Endothelial cell (in vitro differentiated cells): Measurements from ENCODE around the gene PDCD11. TPM values are rescaled to one million over a fixed set of nuclear protein-coding genes. Genes with fewer than 3 reads are reported as not detected.

Source experiments
- DNase-seq: peaks from one replicate; pipeline ENCODE4 v3.0.0; 2021; ENCODE audit warnings: low spot score
- H3K27ac Mint-ChIP-seq: one replicate; pipeline ENCODE4 v1.8.0; 2021; ENCODE audit warnings: mixed read lengths, inconsistent platforms; ENCODE audit not compliant: unreplicated experiment
- H3K27me3 Mint-ChIP-seq: one replicate; pipeline ENCODE4 v1.8.0; 2021; ENCODE audit warnings: mild to moderate bottlenecking, moderate library complexity, mixed read lengths, inconsistent platforms; ENCODE audit not compliant: unreplicated experiment
- H3K36me3 Mint-ChIP-seq: one replicate; pipeline ENCODE4 v1.8.0; 2021; ENCODE audit warnings: mild to moderate bottlenecking, low read depth, mixed read lengths, inconsistent platforms; ENCODE audit not compliant: unreplicated experiment
- H3K4me1 Mint-ChIP-seq: one replicate; pipeline ENCODE4 v1.8.0; 2021; ENCODE audit warnings: mild to moderate bottlenecking, mixed read lengths, inconsistent platforms; ENCODE audit not compliant: unreplicated experiment
- H3K4me3 Mint-ChIP-seq: one replicate; pipeline ENCODE4 v1.8.0; 2021; ENCODE audit warnings: mild to moderate bottlenecking, mixed read lengths, inconsistent platforms; ENCODE audit not compliant: unreplicated experiment
- H3K9me3 Mint-ChIP-seq: one replicate; pipeline ENCODE4 v1.8.0; 2021; ENCODE audit warnings: mixed read lengths, inconsistent platforms; ENCODE audit not compliant: unreplicated experiment
- total RNA-seq: library from RNA; stranded (reverse); fragmentation: NEBNext Ultra II Directional; extraction: Animal tissue kit (Norgen Biotek cat#: 25700); gene quantifications from one replicate; pipeline ENCODE4 v1.2.1, GENCODE V29; 2021; ENCODE audit not compliant: unreplicated experiment
- TF ChIP-seq, protein P1 (sequence below): fragments of 200-600 bp; sonication (generic); IDR thresholded peaks from one replicate; pipeline ENCODE4 v1.5.0; 2021; ENCODE audit warnings: antibody characterized with exemption; ENCODE audit not compliant: unreplicated experiment

The PDCD11 gene
- total RNA-seq, 1 donor from 2014 or later: 43.7 TPM

DNA sequence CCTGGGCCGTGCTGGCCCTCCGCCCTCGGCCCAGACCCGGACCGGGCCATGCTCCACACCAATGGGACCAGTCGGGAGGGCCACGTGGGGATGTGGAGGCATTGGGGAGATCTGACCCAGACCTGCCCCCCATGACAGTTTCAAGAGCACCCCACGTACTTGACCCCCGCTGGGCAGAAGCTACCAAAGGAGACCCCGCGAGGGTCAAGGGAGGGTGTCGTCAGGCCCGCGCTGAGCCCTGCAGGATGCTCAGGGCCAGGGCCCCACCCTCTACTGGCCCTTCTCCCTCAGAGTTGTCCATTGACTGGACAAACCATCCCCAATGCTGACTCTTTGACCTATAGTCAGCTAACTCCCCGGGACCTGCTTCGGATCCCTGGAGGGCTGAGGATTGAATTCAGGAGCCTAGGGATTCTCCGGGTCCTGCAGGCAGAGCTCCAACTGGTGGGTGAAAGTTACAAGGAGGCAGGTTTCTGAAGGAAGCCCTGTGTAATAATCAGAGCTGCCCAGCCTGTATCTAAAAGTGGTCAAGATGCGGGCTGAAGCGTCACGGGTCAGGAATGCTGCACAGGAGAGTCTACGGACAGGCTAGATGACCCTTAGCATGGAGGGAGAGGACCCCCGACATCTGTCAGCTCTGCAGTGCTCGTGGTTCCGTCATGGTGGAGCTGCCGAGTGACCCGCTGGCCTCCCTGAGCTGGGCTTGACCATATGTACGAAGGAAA is 56.2 kb downstream of the PDCD11 start:
- Mint-ChIP-seq H3K4me1 (peaks cover 19% of the 10 kb centered on the region), H3K4me3 (no peak overlapping the region), H3K9me3 (no peaks in the 10 kb centered on the region), H3K36me3 (peaks cover 13% of the 10 kb centered on the region), H3K27me3 (peaks cover 14% of the 10 kb centered on the region), H3K27ac (no peak overlapping the region)
- no peak for DNase-seq
- TF ChIP-seq, protein P1, sequence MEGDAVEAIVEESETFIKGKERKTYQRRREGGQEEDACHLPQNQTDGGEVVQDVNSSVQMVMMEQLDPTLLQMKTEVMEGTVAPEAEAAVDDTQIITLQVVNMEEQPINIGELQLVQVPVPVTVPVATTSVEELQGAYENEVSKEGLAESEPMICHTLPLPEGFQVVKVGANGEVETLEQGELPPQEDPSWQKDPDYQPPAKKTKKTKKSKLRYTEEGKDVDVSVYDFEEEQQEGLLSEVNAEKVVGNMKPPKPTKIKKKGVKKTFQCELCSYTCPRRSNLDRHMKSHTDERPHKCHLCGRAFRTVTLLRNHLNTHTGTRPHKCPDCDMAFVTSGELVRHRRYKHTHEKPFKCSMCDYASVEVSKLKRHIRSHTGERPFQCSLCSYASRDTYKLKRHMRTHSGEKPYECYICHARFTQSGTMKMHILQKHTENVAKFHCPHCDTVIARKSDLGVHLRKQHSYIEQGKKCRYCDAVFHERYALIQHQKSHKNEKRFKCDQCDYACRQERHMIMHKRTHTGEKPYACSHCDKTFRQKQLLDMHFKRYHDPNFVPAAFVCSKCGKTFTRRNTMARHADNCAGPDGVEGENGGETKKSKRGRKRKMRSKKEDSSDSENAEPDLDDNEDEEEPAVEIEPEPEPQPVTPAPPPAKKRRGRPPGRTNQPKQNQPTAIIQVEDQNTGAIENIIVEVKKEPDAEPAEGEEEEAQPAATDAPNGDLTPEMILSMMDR: no peak

DNA sequence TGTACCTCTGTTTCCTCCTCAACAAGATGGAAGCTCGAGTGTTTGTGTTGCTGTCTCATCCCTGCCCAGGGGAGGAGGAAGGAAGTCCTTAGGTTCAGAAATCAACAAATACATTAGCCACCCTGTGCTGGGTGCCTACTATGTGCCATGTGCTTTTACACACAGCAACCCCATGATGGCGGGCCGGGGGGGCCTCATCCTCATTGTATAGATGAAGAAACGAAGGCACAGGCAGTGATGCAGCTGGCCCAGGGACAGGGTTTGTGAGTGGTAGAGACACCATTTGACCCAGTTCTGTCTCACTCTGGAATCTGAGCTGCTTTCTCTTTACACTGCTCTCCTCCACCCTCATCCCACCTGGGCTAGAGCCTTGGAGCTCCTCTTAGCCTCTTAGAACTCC is 57.6 kb downstream of the PDCD11 start:
- no peaks in the 10 kb centered on the region for H3K9me3 Mint-ChIP-seq
- TF ChIP-seq, protein P1: no peak
- no peak overlapping the region for H3K27ac Mint-ChIP-seq
- H3K27me3 Mint-ChIP-seq: peaks cover 12% of the 10 kb centered on the region
- no peak overlapping the region for H3K4me3 Mint-ChIP-seq
- H3K36me3 Mint-ChIP-seq: peaks cover 3% of the 10 kb centered on the region
- no peak for DNase-seq
- peaks cover 16% of the 10 kb centered on the region for H3K4me1 Mint-ChIP-seq

DNA sequence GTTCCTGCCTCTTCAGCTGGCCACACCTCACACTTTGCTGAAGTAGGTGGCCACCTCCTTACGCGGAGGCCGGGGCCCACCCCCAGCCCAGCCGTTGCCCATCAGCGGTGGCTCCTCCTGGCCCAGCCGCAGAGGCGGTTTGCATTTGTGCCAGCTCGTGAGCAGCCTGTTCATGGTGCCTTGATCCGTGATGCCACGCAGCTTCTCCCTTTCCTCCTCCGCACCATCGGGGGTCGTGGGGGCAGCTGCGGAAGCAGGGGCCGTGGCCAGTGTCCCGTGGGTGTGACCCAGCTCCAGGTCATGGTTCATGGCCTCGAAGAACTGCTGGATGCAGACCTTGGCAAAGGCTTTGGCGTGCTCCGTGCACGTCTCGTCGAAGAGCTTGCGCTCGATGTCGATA is 58.8 kb downstream of the PDCD11 start:
- Mint-ChIP-seq H3K27ac (no peak overlapping the region), H3K4me3 (no peak overlapping the region), H3K27me3 (peaks cover 7% of the 10 kb centered on the region), H3K36me3 (no peaks in the 10 kb centered on the region), H3K4me1 (peaks cover 10% of the 10 kb centered on the region), H3K9me3 (no peaks in the 10 kb centered on the region)
- no peak for DNase-seq
- TF ChIP-seq, protein P1: no peak

DNA sequence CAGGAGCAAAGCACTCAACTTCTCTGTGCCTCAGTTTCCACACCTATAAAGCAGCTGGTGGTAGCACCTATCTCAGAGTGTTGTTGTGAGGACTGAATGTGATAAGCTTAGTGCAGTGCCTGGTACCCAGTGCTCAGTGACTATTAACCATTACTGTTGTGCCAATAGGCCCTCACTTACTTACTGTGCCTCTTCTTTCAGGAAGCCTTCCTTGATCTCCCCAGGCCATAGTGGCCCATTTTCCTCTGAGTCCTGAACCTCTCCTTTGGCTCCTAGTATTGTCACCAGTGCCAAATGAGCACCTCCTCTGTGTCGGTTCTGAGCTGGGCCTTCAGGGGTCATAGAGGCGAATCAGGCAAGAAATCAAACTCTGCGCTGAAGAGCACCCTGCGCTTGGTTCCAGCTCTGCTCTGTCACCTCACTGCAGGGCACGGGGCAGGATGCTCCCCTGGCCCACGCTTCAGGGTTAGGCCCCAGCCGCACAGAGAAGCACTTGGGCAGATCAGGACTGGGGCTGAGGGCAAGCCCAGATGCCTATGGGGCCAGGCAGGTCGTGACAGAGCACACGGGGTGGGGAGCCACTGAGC is 59.7 kb downstream of the PDCD11 start:
- TF ChIP-seq, protein P1: no peak
- no peak for DNase-seq
- Mint-ChIP-seq H3K9me3 (no peaks in the 10 kb centered on the region), H3K36me3 (no peaks in the 10 kb centered on the region), H3K27me3 (peaks cover 8% of the 10 kb centered on the region), H3K27ac (no peak overlapping the region), H3K4me3 (no peak overlapping the region), H3K4me1 (peaks cover 4% of the 10 kb centered on the region)

DNA sequence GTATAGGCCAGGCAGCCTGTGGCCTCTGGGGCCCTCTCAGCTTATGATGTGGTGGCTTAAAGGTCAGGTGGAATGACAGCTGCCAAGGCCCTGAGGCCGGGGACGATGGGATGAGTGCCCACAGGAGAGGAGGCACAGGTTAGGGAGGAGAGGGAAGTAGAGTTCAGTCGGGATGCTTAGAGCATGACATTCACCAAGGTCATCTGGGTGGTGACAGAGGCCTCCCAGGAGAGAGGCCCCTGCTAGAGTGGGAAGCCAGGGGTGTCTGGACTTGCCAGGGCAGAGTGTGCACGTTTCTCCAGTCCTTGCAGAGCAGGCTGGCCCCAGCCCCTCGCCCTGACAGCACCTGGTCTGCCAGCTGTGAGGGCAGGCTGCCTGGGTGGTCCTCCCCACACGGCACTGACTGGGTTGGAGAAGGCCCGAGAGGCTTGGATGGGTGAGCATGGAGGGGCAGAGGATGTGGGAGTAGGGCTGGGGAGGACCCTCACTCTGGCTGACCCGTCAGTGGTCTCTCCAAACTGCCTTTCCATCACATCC is 60.8 kb downstream of the PDCD11 start:
- Mint-ChIP-seq H3K36me3 (no peaks in the 10 kb centered on the region), H3K27me3 (peaks cover 8% of the 10 kb centered on the region), H3K4me1 (peaks cover 4% of the 10 kb centered on the region), H3K27ac (no peak overlapping the region), H3K9me3 (no peaks in the 10 kb centered on the region), H3K4me3 (no peak overlapping the region)
- no peak for DNase-seq
- TF ChIP-seq, protein P1: no peak
